T47D (cell line): ENCODE data around the gene ANKRD44.
"Not testable (repeated sequence)": the region's sequence is repeated elsewhere in the genome, so short reads cannot be mapped to it uniquely, and the experiment has no call there.

Experiments
- DNase-seq, 2 experiments: peaks; one replicate each; pipeline versions ENCODE4 v3.0.0 to v3.0.0-alpha.2; 2011 to 2012; ENCODE audit warnings: low read depth in 1 of 2, low spot score in 1 of 2
- JUND ChIP-seq: IDR thresholded peaks from 2 replicates; pipeline ENCODE4 v1.6.1; 2012; ENCODE audit warnings: low read depth
- in situ Hi-C: cut with HindIII; loops from 2 replicates; pipeline ENCODE4 v1.10.0; 2016; ENCODE audit warnings: low sequenced_read_pairs, low pct_unique_long_range_greater_than_20kb

The ANKRD44 gene

DNA sequence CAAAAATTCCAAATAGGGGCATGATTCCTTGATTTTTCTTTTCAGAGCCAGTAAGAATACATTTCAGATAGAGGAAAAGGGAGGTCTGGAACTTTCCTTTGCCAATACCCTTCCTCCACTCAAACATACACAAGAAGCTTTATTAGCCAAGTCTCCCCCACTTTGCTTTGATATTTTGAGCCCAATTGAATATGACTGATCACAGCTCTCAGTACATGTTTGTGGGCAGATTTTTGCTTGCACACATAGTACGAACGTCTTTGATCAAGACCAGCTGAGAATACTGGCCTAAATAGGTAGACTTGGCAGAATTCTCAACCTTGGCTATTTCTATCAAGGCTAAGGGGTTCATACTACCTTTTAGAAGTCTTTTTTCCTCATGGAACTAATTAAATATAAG lies 235.3 kb downstream of the ANKRD44 start:
- in situ Hi-C loops = no loop called here
- TF ChIP-seq JUND = no peak
- DNase-seq = no peak

GRCh38 chr2:197073701-197074433 lies 236.7 kb downstream of the ANKRD44 start:
- in situ Hi-C loops = no loop called here
- no peak for TF ChIP-seq JUND
- DNase-seq = no peak

GRCh38 chr2:197073270-197073669 lies 237.3 kb downstream of the ANKRD44 start:
- no peak for TF ChIP-seq JUND
- in situ Hi-C loops = no loop called here
- no peak for DNase-seq

DNA sequence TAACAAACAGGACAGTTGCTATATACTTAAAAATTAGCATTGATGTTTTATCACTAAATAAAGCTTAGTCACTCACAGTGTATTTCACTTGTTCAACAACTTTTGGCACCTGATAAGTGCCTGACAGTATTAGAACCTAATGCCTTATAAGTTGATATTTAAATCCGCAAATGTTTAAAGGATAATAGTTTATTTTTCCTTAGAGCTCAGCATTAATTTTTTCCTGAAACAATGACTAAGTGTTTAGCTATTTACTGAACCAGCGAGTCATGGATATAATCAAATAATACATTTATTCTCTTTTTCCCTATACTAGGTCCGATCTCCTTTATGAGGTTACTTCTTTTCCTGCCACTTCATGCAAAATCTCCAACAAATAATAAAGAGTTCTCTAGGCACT lies 238.0 kb downstream of the ANKRD44 start:
- in situ Hi-C loops = no loop called here
- TF ChIP-seq JUND = no peak
- DNase-seq = no peak

- no peak for TF ChIP-seq JUND
- no peak for DNase-seq
- in situ Hi-C loops = no loop called here
These were observed 238.7 kb downstream of the ANKRD44 start for GRCh38 chr2:197071790-197072436.

GRCh38 chr2:197071213-197071612 lies 239.4 kb downstream of the ANKRD44 start:
- no peak for TF ChIP-seq JUND
- DNase-seq = no peak
- in situ Hi-C loops = no loop called here

DNA sequence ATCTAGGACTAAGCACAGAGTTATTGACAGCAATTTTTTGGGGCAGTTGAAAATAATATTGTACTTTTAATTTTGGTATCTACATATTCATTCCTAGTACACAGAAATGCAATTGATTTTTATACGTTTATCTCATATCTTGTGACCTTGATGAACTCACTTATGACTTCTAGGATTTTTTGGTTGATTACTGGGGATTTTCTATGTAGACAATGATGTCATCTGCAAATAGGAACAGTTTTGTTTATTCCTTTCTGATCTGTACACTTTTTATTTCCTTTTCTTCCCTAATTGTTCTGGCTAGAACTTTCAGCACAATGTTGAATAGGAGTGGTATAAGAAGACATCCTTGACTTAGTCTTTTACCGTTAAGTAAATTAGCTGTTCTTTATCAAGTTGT lies 240.6 kb downstream of the ANKRD44 start:
- in situ Hi-C loops = no loop called here
- TF ChIP-seq JUND = no peak
- DNase-seq = no peak

- in situ Hi-C loops, DNase-seq: not testable (repeated sequence)
These were observed 248.0 kb downstream of the ANKRD44 start for GRCh38 chr2:197062574-197062973.

GRCh38 chr2:197059477-197059876 lies 251.1 kb downstream of the ANKRD44 start:
- no peak for TF ChIP-seq JUND
- in situ Hi-C loops = no loop called here
- DNase-seq = no peak

DNA sequence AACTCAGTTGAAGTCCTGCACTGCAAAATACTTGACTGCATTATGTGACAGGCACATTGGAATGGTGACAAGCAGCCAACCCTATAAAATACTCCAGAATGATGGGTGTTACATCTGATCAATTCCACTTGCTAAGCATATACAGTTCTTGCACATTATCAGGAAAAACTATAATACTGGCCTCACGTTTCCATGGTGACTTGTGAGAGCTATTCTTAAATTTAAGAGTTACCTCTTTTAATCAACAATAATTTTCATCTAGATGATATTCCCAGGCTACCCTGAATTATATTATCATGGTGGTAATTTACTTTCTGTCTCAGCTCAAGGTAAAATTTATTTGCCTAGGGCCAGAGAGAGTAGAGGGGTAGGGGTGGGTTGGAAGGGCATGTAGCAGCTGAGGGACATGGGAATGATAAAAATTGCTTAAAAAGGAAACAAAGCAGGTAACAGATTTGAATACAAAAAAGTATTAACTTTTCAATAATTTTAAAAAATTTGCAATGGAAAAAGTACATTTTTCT lies 251.7 kb downstream of the ANKRD44 start:
- no peak for TF ChIP-seq JUND
- in situ Hi-C loops = no loop called here
- no peak for DNase-seq

GRCh38 chr2:197057959-197058358 lies 252.6 kb downstream of the ANKRD44 start:
- no peak for DNase-seq
- in situ Hi-C loops = no loop called here
- TF ChIP-seq JUND = no peak

DNA sequence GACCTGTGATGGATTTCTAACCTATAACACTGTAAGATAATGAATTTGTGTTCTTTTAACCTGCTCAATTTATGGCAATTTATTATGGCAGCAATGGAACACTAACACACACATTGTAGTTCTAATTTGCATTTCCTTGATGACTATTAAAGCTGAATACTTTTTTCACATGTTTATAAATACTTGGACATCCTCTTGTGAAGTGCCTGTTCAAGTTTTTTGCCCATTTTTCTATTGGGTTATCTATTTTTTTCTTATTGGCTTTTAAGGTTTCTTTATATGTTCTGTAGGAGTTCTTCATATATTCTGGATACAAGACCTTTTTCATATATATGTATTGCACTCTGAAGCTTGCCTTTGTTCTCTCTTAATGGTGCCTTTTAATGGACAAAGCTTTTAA lies 255.5 kb downstream of the ANKRD44 start:
- TF ChIP-seq JUND = no peak
- no peak for DNase-seq
- in situ Hi-C loops = no loop called here

GRCh38 chr2:197054437-197054836 lies 256.1 kb downstream of the ANKRD44 start:
- in situ Hi-C loops = no loop called here
- TF ChIP-seq JUND = no peak

GRCh38 chr2:197052356-197052755 lies 258.2 kb downstream of the ANKRD44 start:
- DNase-seq = no peak
- in situ Hi-C loops = no loop called here
- TF ChIP-seq JUND = no peak

More at GRCh38 chr2:197054437-197054836, 256.1 kb downstream of the ANKRD44 start:
- no peak for DNase-seq
